SU-DHL-6 (cell line): ENCODE measurements around the gene MCF2L2.

Experiments used
- CTCF ChIP-seq: fragments of 200-600 bp; sonication (generic); IDR thresholded peaks from one replicate; pipeline ENCODE4 v1.5.1; 2017; ENCODE audit warnings: antibody characterized with exemption, mild to moderate bottlenecking, low read length, moderate library complexity; ENCODE audit not compliant: insufficient read depth, poor library complexity, severe bottlenecking
- EZH2phosphoT487 ChIP-seq: fragments of 200-600 bp; sonication (generic), shearing (Covaris generic); conservative IDR thresholded peaks from 2 replicates; pipeline ENCODE4 v1.6.1; 2018; ENCODE audit warnings: mild to moderate bottlenecking, antibody characterized with exemption, low read length, moderate library complexity, mixed read lengths

GRCh38 chr3:183181606-183182005 lies 246.8 kb downstream of the MCF2L2 start:
- TF ChIP-seq CTCF: no peak
- no peak for TF ChIP-seq EZH2phosphoT487
